Measurements from ENCODE around the gene CACNA1C. TPM values are rescaled to one million over a fixed set of nuclear protein-coding genes. Genes with fewer than 3 reads are reported as not detected.

CACNA1C gene
- total RNA-seq, 1 experiment from 2014 or later, result 1.1 TPM

GRCh38 chr12:2457215-2457932 lies 404.6 kb downstream of the CACNA1C start:
- TF ChIP-seq CTCF (conservative IDR thresholded peaks at IDR 0.05), result no peak
- Histone ChIP-seq H2BK120ac (ENCODE audit: low read depth, low read length, poor library complexity, severe bottlenecking) (no peak overlapping the region), H3K56ac (ENCODE audit: insufficient read length, low read depth, low read length) (no peak overlapping the region), H3K23me2 (ENCODE audit: insufficient read length, low read depth, low read length, poor library complexity, severe bottlenecking) (no peaks in the 10 kb centered on the region), H3K79me1 (ENCODE audit: insufficient read depth, low read depth, low read length, poor library complexity, severe bottlenecking) (no peaks in the 10 kb centered on the region), H2BK20ac (ENCODE audit: low read depth, low read length, poor library complexity, severe bottlenecking) (no peak overlapping the region), H4K20me1 (ENCODE audit: control insufficient read depth, insufficient read depth, insufficient read length) (no peaks in the 10 kb centered on the region), H3K79me2 (ENCODE audit: insufficient read depth, low read length) (no peaks in the 10 kb centered on the region), H2BK5ac (ENCODE audit: insufficient read length, low read length) (no peak overlapping the region), H3K4ac (ENCODE audit: low read depth, low read length) (no peak overlapping the region), H3K27ac (ENCODE audit: insufficient read length, low read depth, low read length) (no peak overlapping the region), H3K23ac (ENCODE audit: insufficient read length, low read depth, low read length) (no peak overlapping the region), H3K9me3 (ENCODE audit: control insufficient read depth, low read depth, low read length) (no peaks in the 10 kb centered on the region), H2AFZ (ENCODE audit: low read length) (no peak overlapping the region), H3K4me1 (ENCODE audit: insufficient read depth, low read length) (no peaks in the 10 kb centered on the region), H2AK5ac (ENCODE audit: insufficient read length, low read length) (no peak overlapping the region), H3K4me2 (ENCODE audit: insufficient read depth, insufficient read length, low read length) (no peak overlapping the region), H3K9ac (ENCODE audit: extremely low read depth, insufficient read length, low read length) (no peak overlapping the region), H2BK15ac (ENCODE audit: low read depth, low read length) (no peak overlapping the region), H4K91ac (ENCODE audit: insufficient read length, low read depth, low read length) (no peak overlapping the region), H3K27me3 (ENCODE audit: insufficient read depth, low read length) (no peaks in the 10 kb centered on the region), H3T11ph (ENCODE audit: low read length) (no peak overlapping the region), H3K18ac (ENCODE audit: insufficient read length, low read depth, low read length) (no peak overlapping the region), H4K8ac (replicated peaks; ENCODE audit: insufficient read length, low read depth, low read length) (no peak overlapping the region), H3K14ac (ENCODE audit: insufficient read depth, low read length) (no peak overlapping the region), H2BK12ac (ENCODE audit: insufficient read length, low read depth, low read length) (no peak overlapping the region), H4K5ac (ENCODE audit: insufficient read length, low read depth, low read length) (no peak overlapping the region)
- Mint-ChIP-seq H3K9me3 (no peaks in the 10 kb centered on the region), H3K36me3 (ENCODE audit: insufficient read depth in 1 of 3, low read depth in 3 of 3) (no peaks in the 10 kb centered on the region; a peak in 1 of 7 replicates), H3K27me3 (ENCODE audit: low read depth) (peaks cover 2% of the 10 kb centered on the region; the same call in 1 of the 2 replicates), H3K4me1 (peaks cover 4% of the 10 kb centered on the region in 2 experiments), H3K4me3 (peak overlapping the region in 1 of 2 experiments; percentile 14; a peak in 1 of 5 replicates), H3K27ac (no peak overlapping the region)
- DNase-seq, result no peak
- WGBS (ENCODE audit: extremely low coverage, insufficient read length, low lambda C conversion rate), result no CpG with 5 or more reads among the region's 23 CpGs

Measured in H9 (cell line).